Retinal pigment epithelial cell (primary cell): Measurements from ENCODE around the gene PEF1.
"Not testable (repeated sequence)": the region's sequence is repeated elsewhere in the genome, so short reads cannot be mapped to it uniquely, and the experiment has no call there.

ENCODE experiments used
- DNase-seq: peaks from one replicate; pipeline ENCODE4 v3.0.0-alpha.2; 2010; ENCODE audit warnings: low read depth
- H3K4me3 ChIP-seq: 2 replicates; pipeline ENCODE4 v1.5.1; 2011; ENCODE audit warnings: mild to moderate bottlenecking, low read length, control low read depth, moderate library complexity
- CTCF ChIP-seq: conservative IDR thresholded peaks from 2 replicates; pipeline ENCODE4 v1.5.1; 2011; ENCODE audit warnings: low read depth, low read length, control low read depth, inconsistent platforms

Gene PEF1

GRCh38 chr1:31591425-31592093, 53.1 kb downstream of the PEF1 start:
- no peak for DNase-seq

GRCh38 chr1:31588751-31589515, 55.7 kb downstream of the PEF1 start:
- DNase-seq: no peak
- no peak for TF ChIP-seq CTCF
- no peak overlapping the region for H3K4me3 ChIP-seq

More at GRCh38 chr1:31591425-31592093, 53.1 kb downstream of the PEF1 start:
- no peak overlapping the region for H3K4me3 ChIP-seq
- no peak for TF ChIP-seq CTCF

DNA sequence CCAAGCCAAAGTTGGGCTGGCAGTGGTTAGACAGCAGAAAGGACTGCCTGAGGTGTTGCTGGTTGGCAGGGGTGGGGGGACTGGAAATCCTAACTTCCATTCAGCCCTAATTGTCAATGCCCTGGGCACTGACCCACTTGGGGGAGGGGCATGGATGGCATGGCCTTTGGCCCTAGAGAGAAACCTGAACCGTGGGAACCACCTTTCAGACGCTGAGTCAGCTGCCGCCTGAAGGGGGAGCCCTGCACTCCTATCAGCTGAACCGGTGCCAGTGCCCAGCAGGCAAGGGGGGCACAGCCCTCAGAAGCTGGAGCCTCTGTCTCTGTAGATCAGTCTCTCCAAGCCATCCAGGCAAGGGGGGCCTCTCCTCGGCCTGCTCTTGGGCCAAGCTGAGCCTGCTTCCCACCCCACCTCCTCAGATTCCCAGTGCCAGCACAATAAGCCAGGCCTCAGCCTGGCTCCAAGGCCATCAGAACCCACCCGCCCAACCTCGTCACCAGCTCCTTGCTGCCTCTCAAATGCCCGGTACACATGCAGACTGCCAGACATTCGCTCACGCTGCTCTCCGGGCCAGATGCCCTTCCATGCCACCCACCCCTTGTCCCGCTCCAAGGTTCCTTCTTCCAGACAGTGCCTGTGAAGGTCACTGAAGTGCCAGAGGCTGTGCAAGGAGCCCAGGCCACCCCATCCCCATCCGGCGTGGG, 56.8 kb downstream of the PEF1 start:
- peak; percentile 85 for TF ChIP-seq CTCF
- H3K4me3 ChIP-seq: no peak overlapping the region
- DNase-seq: peak; percentile 51

DNA sequence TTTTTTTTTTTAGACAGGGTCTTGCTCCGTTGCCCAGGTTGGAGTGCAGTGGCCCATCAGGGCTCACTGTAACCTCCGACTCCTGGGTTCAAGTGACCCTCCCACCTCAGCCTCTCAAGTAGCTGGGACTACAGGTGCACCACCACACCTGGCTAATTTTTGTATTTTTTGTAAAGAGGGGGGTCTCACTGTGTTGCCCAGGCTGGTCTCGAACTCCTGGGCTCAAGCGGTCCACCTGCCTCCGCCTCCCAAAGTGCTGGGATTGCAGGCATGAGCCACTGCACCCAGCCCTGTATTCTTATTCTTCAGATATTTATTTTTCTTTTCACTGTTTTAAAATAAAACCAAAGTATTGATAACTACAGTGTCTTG, 57.4 kb downstream of the PEF1 start:
- H3K4me3 ChIP-seq, DNase-seq: not testable (repeated sequence)

DNA sequence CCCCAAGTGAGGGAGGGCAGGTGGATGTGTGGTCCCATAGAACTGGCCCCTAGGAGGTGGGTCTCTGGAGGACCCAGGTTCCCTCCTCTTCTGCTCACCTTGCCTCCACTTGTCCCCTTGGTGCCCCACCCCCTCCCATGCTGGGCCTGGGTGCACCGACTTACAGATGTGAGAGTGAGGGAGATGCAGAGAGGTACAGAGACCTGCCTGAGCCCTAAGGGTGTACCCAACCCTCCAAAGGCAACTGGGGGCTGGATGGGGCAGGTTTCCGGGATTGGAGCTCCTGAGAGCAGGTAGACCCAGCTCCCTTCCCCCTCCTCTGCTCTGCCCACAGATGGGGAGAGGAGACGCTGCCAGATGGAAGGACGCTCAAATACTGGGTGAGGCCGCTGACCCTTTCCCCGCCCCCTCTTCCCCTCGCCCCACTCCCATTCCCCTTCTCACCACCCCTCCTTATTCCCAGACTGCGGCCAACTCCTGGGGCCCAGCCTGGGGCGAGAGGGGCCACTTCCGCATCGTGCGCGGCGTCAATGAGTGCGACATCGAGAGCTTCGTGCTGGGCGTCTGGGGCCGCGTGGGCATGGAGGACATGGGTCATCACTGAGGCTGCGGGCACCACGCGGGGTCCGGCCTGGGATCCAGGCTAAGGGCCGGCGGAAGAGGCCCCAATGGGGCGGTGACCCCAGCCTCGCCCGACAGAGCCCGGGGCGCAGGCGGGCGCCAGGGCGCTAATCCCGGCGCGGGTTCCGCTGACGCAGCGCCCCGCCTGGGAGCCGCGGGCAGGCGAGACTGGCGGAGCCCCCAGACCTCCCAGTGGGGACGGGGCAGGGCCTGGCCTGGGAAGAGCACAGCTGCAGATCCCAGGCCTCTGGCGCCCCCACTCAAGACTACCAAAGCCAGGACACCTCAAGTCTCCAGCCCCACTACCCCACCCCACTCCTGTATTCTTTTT, 58.0 kb downstream of the PEF1 start:
- no peak overlapping the region for H3K4me3 ChIP-seq
- no peak for DNase-seq
- no peak for TF ChIP-seq CTCF

DNA sequence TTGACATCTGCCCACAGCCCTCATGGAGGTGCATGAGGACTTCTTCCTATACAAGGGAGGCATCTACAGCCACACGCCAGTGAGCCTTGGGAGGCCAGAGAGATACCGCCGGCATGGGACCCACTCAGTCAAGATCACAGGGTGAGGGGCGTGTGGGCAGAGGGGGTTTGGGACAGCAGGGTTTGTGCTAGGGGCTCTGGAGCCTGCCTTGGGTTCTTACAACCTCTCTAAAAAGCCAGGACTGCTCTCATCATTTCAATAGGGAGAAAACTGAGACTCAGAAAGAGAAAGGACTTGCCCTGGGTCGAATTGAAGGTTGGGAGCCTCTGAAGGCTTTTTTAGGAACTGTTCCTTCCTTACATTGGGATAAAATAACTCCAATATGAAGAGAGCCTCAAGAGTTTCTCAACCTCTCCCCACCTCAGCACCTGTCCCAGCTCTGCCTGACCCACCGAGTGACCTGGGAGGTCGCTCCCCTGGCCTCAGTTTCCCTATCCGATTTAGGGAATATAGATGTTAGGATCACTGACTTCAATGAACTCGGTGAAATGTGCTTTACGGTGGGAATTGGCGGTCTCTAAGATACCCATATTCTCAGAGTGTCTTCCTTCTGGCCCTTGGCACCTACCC, 58.8 kb downstream of the PEF1 start:
- DNase-seq: no peak
- TF ChIP-seq CTCF: no peak
- H3K4me3 ChIP-seq: no peak overlapping the region
